Osteocyte (in vitro differentiated cells): ENCODE data around the gene DBNDD1. TPM values are rescaled to one million over a fixed set of nuclear protein-coding genes. Genes with fewer than 3 reads are reported as not detected.
"Not testable (repeated sequence)": the region's sequence is repeated elsewhere in the genome, so short reads cannot be mapped to it uniquely, and the experiment has no call there.

Experiments
- DNase-seq: peaks from one replicate; pipeline ENCODE4 v3.0.0; 2021; ENCODE audit warnings: mixed read lengths; ENCODE audit not compliant: unreplicated experiment; ENCODE audit errors: extremely low spot score
- H3K27ac Mint-ChIP-seq: one replicate; pipeline ENCODE4 v1.8.0; 2021; ENCODE audit warnings: mild to moderate bottlenecking, mixed read lengths; ENCODE audit not compliant: unreplicated experiment
- H3K27me3 Mint-ChIP-seq: one replicate; pipeline ENCODE4 v1.8.0; 2021; ENCODE audit warnings: mixed read lengths; ENCODE audit not compliant: unreplicated experiment
- H3K36me3 Mint-ChIP-seq: one replicate; pipeline ENCODE4 v1.8.0; 2021; ENCODE audit warnings: mixed read lengths; ENCODE audit not compliant: unreplicated experiment
- H3K4me1 Mint-ChIP-seq: one replicate; pipeline ENCODE4 v1.8.0; 2021; ENCODE audit warnings: mixed read lengths; ENCODE audit not compliant: unreplicated experiment
- H3K4me3 Mint-ChIP-seq: one replicate; pipeline ENCODE4 v1.8.0; 2021; ENCODE audit warnings: mild to moderate bottlenecking, moderate library complexity, mixed read lengths; ENCODE audit not compliant: unreplicated experiment
- H3K9me3 Mint-ChIP-seq: one replicate; pipeline ENCODE4 v1.8.0; 2021; ENCODE audit warnings: mixed read lengths; ENCODE audit not compliant: unreplicated experiment
- CTCF ChIP-seq: fragments of 200-600 bp; sonication (generic); IDR thresholded peaks from 2 replicates; pipeline ENCODE4 v1.5.0; 2021; ENCODE audit warnings: antibody characterized with exemption, mild to moderate bottlenecking, moderate library complexity
- long read RNA-seq: library from polyadenylated mRNA; unstranded; transcript quantifications from one replicate; pipeline ENCODE4 v2.0.0, GENCODE V29; 2021
- total RNA-seq: library from RNA; stranded (reverse); gene quantifications from 2 replicates; pipeline ENCODE4 v1.2.1, GENCODE V29; 2021

DBNDD1 gene
- 0.78 and 1.3 TPM in 2 replicates for total RNA-seq
- long read RNA-seq, result 0 reads

GRCh38 chr16:90018652-90019542, at the start of gene DBNDD1:
Gene DBNDD1, minus strand, starts transcription at chr16:90019456. Its CDS starts 115 bp downstream, at chr16:90019341.
- H3K27ac Mint-ChIP-seq, result peak within 1 kb of the TSS; percentile 67
- DNase-seq, result no peak
- H3K36me3 Mint-ChIP-seq, result no peaks in the 10 kb centered on the region
- peak within 1 kb of the TSS; percentile 73 for H3K4me3 Mint-ChIP-seq
- peaks cover 24% of the 10 kb centered on the region for H3K4me1 Mint-ChIP-seq
- no peaks in the 10 kb centered on the region for H3K9me3 Mint-ChIP-seq
- no peaks in the 10 kb centered on the region for H3K27me3 Mint-ChIP-seq
- TF ChIP-seq CTCF, result no peak

- no peaks in the 10 kb centered on the region for H3K4me1 Mint-ChIP-seq
- no peak overlapping the region for H3K4me3 Mint-ChIP-seq
- no peak for DNase-seq
- H3K27me3 Mint-ChIP-seq, result peaks cover 39% of the 10 kb centered on the region
- no peaks in the 10 kb centered on the region for H3K9me3 Mint-ChIP-seq
- no peak for TF ChIP-seq CTCF
- H3K27ac Mint-ChIP-seq, result no peak overlapping the region
- no peaks in the 10 kb centered on the region for H3K36me3 Mint-ChIP-seq
These were observed 42.2 kb upstream of the DBNDD1 start for GRCh38 chr16:90061437-90061836.

GRCh38 chr16:90057738-90058173, 38.5 kb upstream of the DBNDD1 start:
- H3K27me3 Mint-ChIP-seq, result peaks cover 19% of the 10 kb centered on the region
- peaks cover 20% of the 10 kb centered on the region for H3K9me3 Mint-ChIP-seq
- H3K27ac Mint-ChIP-seq, result no peak overlapping the region
- H3K4me3 Mint-ChIP-seq, result no peak overlapping the region
- no peaks in the 10 kb centered on the region for H3K4me1 Mint-ChIP-seq
- TF ChIP-seq CTCF, result no peak
- peaks cover 5% of the 10 kb centered on the region for H3K36me3 Mint-ChIP-seq
- DNase-seq, result no peak

- H3K27me3 Mint-ChIP-seq, result peaks cover 15% of the 10 kb centered on the region
- H3K27ac Mint-ChIP-seq, result not testable (repeated sequence)
These were observed 37.3 kb upstream of the DBNDD1 start for GRCh38 chr16:90056521-90056920.

GRCh38 chr16:90055371-90055770, 36.1 kb upstream of the DBNDD1 start:
- Mint-ChIP-seq H3K36me3 (peaks cover 5% of the 10 kb centered on the region), H3K4me3 (no peak overlapping the region), H3K9me3 (peaks cover 20% of the 10 kb centered on the region), H3K4me1 (no peaks in the 10 kb centered on the region), H3K27ac (no peak overlapping the region), H3K27me3 (peaks cover 10% of the 10 kb centered on the region)
- DNase-seq, result no peak
- no peak for TF ChIP-seq CTCF

More at GRCh38 chr16:90056521-90056920, 37.3 kb upstream of the DBNDD1 start:
- H3K9me3 Mint-ChIP-seq, result peaks cover 20% of the 10 kb centered on the region
- not testable (repeated sequence) for DNase-seq, H3K4me1 Mint-ChIP-seq, H3K4me3 Mint-ChIP-seq, H3K36me3 Mint-ChIP-seq
